Thyroid gland (tissue), 4 donors: ENCODE measurements around the gene PHF19.

Source experiments
- POLR2A ChIP-seq, 2 donors: fragments of 450-650 bp; IDR thresholded peaks; one replicate each; pipeline ENCODE4 v1.6.1; 2017; ENCODE audit warnings: antibody characterized with exemption in 2 of 2, mild to moderate bottlenecking in 2 of 2, moderate library complexity in 1 of 2
- TF ChIP-seq, protein P1 (sequence below), 6 experiments: fragments of 200-600 bp in 3 of 6; fragments of 450-650 bp in 3 of 6; sonication (generic) in 3 of 6; IDR thresholded peaks; one replicate each; pipeline ENCODE4 v1.5.1; 2016 to 2019; ENCODE audit warnings: antibody characterized with exemption in 6 of 6, mild to moderate bottlenecking in 2 of 6, inconsistent platforms in 1 of 6, moderate library complexity in 1 of 6

DNA sequence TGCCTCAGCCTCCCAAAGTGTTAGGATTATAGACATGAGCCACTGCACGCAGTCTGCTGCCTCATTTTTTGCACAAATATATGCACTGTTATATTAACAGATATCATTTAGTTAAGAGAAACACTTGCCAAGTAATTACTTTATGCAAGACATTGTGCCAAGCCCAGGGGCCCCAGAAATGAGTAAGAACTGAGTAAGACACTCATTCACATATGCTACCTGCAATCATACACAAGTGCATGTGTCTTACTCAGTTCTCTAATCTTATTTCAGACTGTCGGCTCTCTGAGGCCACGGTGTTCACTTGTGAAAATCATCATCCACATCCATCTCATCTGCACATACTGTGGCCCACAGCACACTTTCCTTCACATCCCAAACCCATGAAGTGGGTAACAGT lies 33.7 kb upstream of the PHF19 start:
- TF ChIP-seq, protein P1, sequence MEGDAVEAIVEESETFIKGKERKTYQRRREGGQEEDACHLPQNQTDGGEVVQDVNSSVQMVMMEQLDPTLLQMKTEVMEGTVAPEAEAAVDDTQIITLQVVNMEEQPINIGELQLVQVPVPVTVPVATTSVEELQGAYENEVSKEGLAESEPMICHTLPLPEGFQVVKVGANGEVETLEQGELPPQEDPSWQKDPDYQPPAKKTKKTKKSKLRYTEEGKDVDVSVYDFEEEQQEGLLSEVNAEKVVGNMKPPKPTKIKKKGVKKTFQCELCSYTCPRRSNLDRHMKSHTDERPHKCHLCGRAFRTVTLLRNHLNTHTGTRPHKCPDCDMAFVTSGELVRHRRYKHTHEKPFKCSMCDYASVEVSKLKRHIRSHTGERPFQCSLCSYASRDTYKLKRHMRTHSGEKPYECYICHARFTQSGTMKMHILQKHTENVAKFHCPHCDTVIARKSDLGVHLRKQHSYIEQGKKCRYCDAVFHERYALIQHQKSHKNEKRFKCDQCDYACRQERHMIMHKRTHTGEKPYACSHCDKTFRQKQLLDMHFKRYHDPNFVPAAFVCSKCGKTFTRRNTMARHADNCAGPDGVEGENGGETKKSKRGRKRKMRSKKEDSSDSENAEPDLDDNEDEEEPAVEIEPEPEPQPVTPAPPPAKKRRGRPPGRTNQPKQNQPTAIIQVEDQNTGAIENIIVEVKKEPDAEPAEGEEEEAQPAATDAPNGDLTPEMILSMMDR (IDR thresholded peaks at IDR 0.05): no peak
- TF ChIP-seq POLR2A (IDR thresholded peaks at IDR 0.05): no peak
